GM10248 (cell line): ENCODE results near the gene ANKRD18B.
"Not testable (repeated sequence)": the region's sequence is repeated elsewhere in the genome, so short reads cannot be mapped to it uniquely, and the experiment has no call there.

ENCODE experiments used
- CTCF ChIA-PET: fragments of 300-600 bp; sonication (Branson Sonifier 250); formaldehyde crosslinking; extraction: SDS; loops from one replicate; lab custom pipeline; 2021; ENCODE audit warnings: antibody characterized with exemption; lab: Yijun Ruan, JAX
- POLR2A ChIA-PET: fragments of 350-650 bp; sonication (Branson Sonifier 250); formaldehyde crosslinking; extraction: SDS; loops from one replicate; lab custom pipeline; 2020; ENCODE audit warnings: antibody characterized with exemption; lab: Yijun Ruan, JAX
- DNase-seq: peaks from one replicate; pipeline ENCODE4 v3.0.0; 2012; ENCODE audit errors: extremely low spot score
- CTCF ChIP-seq: IDR thresholded peaks from 2 replicates; pipeline ENCODE4 v1.5.1; 2012; ENCODE audit warnings: mild to moderate bottlenecking, low read depth; ENCODE audit errors: extremely low read depth, missing control alignments, control extremely low read depth

Gene ANKRD18B

GRCh38 chr9:33611358-33611757 is 87.3 kb downstream of the ANKRD18B start:
- ChIA-PET POLR2A (no interaction called here), CTCF (interaction anchor here (1.0 to 1.9 kb wide), 4 partner anchors 12 to 158 kb away, joined by 3 to 11 read pairs (median 4); no protein-coding TSS in a partner anchor)
- TF ChIP-seq CTCF: no peak
- DNase-seq: no peak

GRCh38 chr9:33612410-33612809 is 88.4 kb downstream of the ANKRD18B start:
- CTCF ChIA-PET: interaction anchor here (1.0 to 1.9 kb wide), 4 partner anchors 11 to 159 kb away, joined by 3 to 11 read pairs (median 4); no protein-coding TSS in a partner anchor
- DNase-seq, POLR2A ChIA-PET: not testable (repeated sequence)

DNA sequence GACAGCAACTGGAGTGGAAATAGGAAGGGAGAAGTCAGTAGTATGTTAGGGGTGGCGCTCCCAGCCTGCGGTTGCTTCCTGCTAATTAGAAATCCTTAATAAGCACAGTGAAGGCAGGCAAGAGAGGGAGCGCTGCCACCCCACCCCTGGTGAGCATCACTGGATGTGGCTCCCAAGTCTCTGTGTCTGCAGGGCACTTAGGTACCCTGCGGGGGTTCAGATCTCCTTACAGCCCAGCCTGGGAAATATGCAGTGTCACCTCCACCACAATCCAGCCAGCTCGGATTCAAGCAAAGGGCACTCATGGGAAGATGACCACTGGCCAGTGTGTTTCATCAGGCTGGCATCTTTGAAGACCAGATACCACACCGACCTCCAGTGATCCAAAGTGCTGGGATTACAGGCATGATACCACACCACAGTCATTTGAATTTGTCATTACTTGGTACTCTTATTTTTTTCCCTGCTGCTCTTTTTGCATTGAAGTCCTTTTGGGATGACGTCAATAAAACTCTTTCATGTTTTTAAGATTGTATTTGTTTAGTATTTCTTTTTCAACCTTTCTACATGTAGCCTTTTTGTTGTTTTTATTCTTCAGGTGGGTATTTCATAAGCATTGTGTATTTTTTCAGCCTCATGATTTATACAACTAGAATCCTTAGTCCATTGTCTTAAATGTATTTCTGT is 90.1 kb downstream of the ANKRD18B start:
- no peak for DNase-seq
- TF ChIP-seq CTCF: no peak
- CTCF ChIA-PET: interaction anchor here (1.1 to 1.2 kb wide), 2 partner anchors 10 to 107 kb away, joined by 3 read pairs; no protein-coding TSS in a partner anchor
- POLR2A ChIA-PET: no interaction called here

DNA sequence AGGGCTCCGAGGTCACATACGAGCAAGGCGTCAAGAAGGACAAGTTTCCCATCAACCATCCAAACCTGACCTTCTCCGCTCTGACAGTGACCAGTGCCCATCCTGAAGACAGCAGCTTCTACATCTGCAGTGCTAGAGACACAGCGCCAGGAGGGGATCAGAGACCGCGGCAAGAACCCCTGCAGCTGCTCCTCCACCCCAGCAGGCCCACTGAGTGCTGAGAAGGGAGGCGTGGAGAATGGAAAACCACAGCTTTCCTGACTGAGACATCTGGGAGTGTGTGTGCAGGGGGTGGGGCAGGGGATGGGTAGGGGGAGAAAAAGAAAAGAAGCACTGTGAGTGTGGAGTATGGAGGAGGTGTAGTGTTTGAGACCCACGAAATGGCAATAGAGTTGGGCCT is 94.3 kb downstream of the ANKRD18B start:
- DNase-seq, POLR2A ChIA-PET: not testable (repeated sequence)
- CTCF ChIA-PET: interaction anchor here (0.8 to 2.9 kb wide), 4 partner anchors 8 to 113 kb away, joined by 3 to 9 read pairs (median 4); no protein-coding TSS in a partner anchor

GRCh38 chr9:33619666-33620404 is 95.8 kb downstream of the ANKRD18B start:
- TF ChIP-seq CTCF: no peak
- POLR2A ChIA-PET: no interaction called here
- CTCF ChIA-PET: interaction anchor here (0.8 to 11.9 kb wide), 3 partner anchors 101 to 118 kb away, joined by 3 to 277 read pairs (median 3); no protein-coding TSS in a partner anchor

GRCh38 chr9:33620738-33621439 is 96.8 kb downstream of the ANKRD18B start:
- TF ChIP-seq CTCF: no peak
- ChIA-PET CTCF (interaction anchor here (0.9 to 11.9 kb wide), 2 partner anchors 99 to 111 kb away, joined by 3 to 277 read pairs; no protein-coding TSS in a partner anchor), POLR2A (no interaction called here)
- no peak for DNase-seq

More at GRCh38 chr9:33619666-33620404, 95.8 kb downstream of the ANKRD18B start:
- no peak for DNase-seq
